GM20000 (cell line): ENCODE measurements around the gene ARHGAP1.

Experiments
- DNase-seq: peaks from one replicate; pipeline ENCODE4 v3.0.0; 2012; ENCODE audit warnings: low spot score
- TF ChIP-seq, protein P1 (sequence below): IDR thresholded peaks from 2 replicates; pipeline ENCODE4 v1.5.1; 2012; ENCODE audit warnings: mild to moderate bottlenecking, control low read depth; ENCODE audit errors: extremely low read depth, missing control alignments

ARHGAP1 gene

DNA sequence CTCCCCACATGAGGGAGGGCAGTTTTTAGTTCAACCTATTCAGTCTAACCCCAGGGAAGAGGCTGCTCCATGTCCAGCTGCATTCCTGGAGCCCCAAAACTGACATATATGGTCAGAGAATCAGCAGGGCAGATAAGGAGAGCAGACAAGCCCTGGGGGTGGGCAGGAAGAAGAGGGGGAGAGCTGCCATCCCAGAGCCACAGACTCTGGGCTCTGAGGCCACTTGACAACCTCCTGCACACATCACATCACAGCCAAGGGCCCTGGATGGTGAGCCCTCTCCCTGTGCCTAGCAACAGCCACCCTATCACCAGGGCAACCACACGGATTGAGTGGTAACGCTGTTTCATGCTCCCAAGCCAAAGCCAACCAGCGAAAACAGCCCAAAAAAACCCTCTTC is 3.1 kb downstream of the ARHGAP1 start:
- DNase-seq, result no peak
- TF ChIP-seq, protein P1, sequence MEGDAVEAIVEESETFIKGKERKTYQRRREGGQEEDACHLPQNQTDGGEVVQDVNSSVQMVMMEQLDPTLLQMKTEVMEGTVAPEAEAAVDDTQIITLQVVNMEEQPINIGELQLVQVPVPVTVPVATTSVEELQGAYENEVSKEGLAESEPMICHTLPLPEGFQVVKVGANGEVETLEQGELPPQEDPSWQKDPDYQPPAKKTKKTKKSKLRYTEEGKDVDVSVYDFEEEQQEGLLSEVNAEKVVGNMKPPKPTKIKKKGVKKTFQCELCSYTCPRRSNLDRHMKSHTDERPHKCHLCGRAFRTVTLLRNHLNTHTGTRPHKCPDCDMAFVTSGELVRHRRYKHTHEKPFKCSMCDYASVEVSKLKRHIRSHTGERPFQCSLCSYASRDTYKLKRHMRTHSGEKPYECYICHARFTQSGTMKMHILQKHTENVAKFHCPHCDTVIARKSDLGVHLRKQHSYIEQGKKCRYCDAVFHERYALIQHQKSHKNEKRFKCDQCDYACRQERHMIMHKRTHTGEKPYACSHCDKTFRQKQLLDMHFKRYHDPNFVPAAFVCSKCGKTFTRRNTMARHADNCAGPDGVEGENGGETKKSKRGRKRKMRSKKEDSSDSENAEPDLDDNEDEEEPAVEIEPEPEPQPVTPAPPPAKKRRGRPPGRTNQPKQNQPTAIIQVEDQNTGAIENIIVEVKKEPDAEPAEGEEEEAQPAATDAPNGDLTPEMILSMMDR, result no peak

DNA sequence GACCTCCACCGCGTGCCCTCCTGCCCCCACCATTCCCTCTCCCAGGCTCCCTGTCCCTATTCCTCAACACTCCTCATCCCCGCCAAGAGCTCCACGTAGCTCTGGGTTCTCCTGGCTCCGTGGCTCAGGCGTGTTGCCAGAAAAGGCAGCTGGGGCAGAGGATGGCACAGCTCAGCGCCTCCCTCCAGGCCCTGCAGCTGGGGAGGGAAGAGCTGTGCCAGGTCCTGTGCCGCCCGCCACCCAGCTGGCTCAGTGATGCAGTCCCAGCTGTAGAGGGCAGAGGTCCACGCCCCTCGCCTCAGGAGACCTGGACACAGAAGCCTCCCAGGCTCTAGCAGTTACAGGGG is 4.2 kb downstream of the ARHGAP1 start:
- no peak for DNase-seq
- TF ChIP-seq, protein P1, result no peak

DNA sequence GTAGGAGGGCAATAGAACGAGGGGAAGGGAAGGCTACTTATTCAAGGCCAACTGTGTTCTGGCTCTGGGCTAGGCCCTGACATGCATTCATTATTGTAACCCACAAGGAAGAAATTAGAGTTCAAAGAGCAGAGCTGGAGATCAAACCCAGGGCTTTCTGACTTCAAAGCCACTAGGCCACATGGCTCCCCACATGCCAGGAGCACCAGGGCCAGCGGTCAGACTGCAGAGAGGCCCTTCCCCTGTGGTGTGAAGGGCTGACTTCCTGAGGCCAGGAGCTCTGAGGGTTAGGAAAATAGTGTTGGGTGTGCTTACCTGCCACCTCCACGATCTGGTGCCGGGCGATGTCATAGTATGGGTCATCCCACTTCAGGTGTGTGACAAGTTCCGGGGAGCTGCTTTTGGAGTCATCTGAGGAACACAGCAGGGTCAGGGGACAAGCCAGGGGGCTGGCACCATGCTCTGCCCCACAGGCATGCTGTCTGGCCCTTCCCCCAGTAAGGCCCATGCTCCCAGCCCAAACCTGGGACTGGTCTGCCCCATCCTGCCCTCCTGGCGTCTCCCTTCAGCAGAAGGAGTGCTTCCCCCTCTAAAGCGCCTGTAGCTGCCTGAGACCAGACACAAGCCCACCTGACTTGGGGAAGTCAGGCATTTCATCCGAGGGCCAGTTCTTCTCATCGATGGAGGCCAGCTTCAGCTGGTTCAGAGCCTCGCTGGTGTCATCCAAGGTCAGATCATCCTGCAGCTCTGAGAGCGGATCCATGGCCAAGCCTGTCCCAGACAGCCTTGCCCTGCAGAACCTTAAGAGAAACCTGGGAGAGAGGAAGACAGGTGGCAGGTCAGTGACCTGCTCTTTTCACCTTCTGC is 4.8 kb downstream of the ARHGAP1 start:
- TF ChIP-seq, protein P1, result no peak
- DNase-seq, result no peak

DNA sequence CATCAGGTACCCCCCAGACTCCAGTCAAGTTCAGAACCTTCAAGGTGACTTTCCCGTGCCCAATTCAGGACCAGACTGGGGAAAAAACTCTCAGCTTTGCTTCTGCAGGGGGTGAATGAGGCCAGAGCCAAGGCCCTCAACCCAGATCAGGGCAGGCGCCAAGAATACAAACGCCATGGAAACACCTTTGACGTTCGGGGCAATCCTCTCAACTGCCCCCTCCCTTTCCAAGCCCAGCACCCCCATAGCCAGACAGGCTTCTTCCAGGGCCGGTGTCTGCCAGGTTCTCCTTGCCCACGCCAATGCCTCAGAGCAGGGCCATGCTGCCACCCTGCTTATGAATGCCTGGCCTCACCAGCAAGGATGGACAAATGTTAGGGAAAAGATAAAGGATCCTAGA is 5.8 kb downstream of the ARHGAP1 start:
- no peak for DNase-seq
- TF ChIP-seq, protein P1, result no peak

DNA sequence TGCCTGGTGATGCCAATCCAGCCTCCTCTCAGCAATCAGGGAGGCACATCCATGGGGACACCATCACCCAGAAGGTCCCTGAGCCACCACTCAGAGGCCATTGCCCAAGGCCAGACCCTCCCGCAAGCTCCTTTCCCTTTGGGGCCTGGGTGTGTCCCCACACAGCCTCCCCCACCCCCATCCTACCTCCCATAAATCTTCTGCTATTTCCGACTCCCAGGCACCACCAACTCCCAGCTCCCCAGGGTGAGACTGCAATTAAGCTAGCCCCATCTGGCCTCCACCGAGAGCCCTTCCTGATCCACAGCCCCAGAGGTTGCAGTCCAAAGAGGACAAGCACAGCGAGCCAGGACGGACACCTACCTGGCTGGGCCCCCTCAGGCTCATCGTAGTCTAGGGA is 6.3 kb downstream of the ARHGAP1 start:
- no peak for DNase-seq
- TF ChIP-seq, protein P1, result no peak

DNA sequence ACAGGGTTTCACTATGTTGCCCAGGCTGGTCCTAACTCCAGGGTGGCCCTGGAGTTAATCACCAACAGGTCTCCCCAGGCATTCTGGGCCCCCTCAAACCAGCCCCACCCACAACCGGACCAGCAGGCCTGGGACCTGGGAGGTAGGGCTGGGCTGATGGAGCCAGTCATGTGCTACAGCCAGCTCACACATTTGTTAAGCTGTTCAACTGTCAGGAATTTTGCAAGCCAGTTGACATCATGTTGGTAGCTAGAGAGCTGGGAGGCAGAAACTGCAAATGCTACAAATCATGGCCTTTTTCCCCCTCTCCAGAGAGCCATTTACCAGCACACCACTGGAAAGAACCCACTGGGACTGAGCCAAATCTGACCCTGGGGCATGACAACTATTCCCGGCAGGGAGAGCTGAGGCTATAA is 6.8 kb downstream of the ARHGAP1 start:
- TF ChIP-seq, protein P1, result no peak
- DNase-seq, result no peak

DNA sequence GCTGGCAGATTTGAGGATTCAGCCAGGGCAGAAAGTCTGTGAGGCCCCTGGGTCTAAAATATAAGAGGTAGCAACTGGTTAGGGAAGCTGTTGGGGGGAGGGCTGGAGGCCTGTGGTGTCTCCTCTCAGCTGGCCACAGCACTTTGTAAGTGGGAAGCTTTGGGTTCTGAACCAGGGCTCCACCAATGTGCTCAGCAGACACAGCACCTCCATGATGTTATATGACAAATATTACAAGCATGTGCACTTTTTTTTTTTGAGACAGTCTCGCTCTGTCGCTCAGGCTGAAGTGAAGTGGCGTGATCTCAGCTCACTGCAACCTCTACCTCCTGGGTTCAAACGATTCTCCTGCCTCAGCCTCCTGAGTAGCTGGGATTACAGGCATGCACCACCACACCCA is 8.0 kb downstream of the ARHGAP1 start:
- TF ChIP-seq, protein P1, result no peak
- no peak for DNase-seq
